GM19193 (cell line): Measurements from ENCODE around the gene FASN.

Experiments
- POLR2A ChIP-seq: IDR thresholded peaks from 4 replicates; pipeline ENCODE4 v1.6.1; 2011; ENCODE audit not compliant: insufficient read depth, insufficient read length; ENCODE audit errors: extremely low read depth

The FASN gene

GRCh38 chr17:82121246-82121645 lies 23.2 kb upstream of the FASN start:
- TF ChIP-seq POLR2A: no peak

GRCh38 chr17:82120148-82120547 lies 22.1 kb upstream of the FASN start:
- TF ChIP-seq POLR2A: no peak

- TF ChIP-seq POLR2A: no peak
Observed at GRCh38 chr17:82118815-82119380, 20.9 kb upstream of the FASN start.

- TF ChIP-seq POLR2A: no peak
Observed at GRCh38 chr17:82118168-82118814, 20.3 kb upstream of the FASN start.

- TF ChIP-seq POLR2A: no peak
Observed at GRCh38 chr17:82117139-82118090, 19.4 kb upstream of the FASN start.

- TF ChIP-seq POLR2A: no peak
Observed at GRCh38 chr17:82116246-82116645, 18.2 kb upstream of the FASN start.

- TF ChIP-seq POLR2A: no peak
Observed at GRCh38 chr17:82114872-82115271, 16.8 kb upstream of the FASN start.

- TF ChIP-seq POLR2A: no peak
Observed at GRCh38 chr17:82114447-82114846, 16.4 kb upstream of the FASN start.

GRCh38 chr17:82113941-82114340 lies 15.9 kb upstream of the FASN start:
- no peak for TF ChIP-seq POLR2A

GRCh38 chr17:82113422-82113821 lies 15.4 kb upstream of the FASN start:
- TF ChIP-seq POLR2A: no peak

- TF ChIP-seq POLR2A: no peak
Observed at GRCh38 chr17:82112914-82113311, 14.9 kb upstream of the FASN start.

- no peak for TF ChIP-seq POLR2A
Observed at GRCh38 chr17:82112181-82112913, 14.3 kb upstream of the FASN start.

GRCh38 chr17:82110298-82110697 lies 12.3 kb upstream of the FASN start:
- no peak for TF ChIP-seq POLR2A

- no peak for TF ChIP-seq POLR2A
Observed at GRCh38 chr17:82108961-82109475, 11.0 kb upstream of the FASN start.

- no peak for TF ChIP-seq POLR2A
Observed at GRCh38 chr17:82108496-82108945, 10.5 kb upstream of the FASN start.
